T47D (cell line): ENCODE data around the gene FCMR.
"Not testable (repeated sequence)": the region's sequence is repeated elsewhere in the genome, so short reads cannot be mapped to it uniquely, and the experiment has no call there.

Source experiments
- DNase-seq, 2 experiments: peaks; one replicate each; pipeline versions ENCODE4 v3.0.0 to v3.0.0-alpha.2; 2011 to 2012; ENCODE audit warnings: low read depth in 1 of 2, low spot score in 1 of 2
- JUND ChIP-seq: IDR thresholded peaks from 2 replicates; pipeline ENCODE4 v1.6.1; 2012; ENCODE audit warnings: low read depth
- in situ Hi-C: cut with HindIII; loops from 2 replicates; pipeline ENCODE4 v1.10.0; 2016; ENCODE audit warnings: low sequenced_read_pairs, low pct_unique_long_range_greater_than_20kb

FCMR gene

DNA sequence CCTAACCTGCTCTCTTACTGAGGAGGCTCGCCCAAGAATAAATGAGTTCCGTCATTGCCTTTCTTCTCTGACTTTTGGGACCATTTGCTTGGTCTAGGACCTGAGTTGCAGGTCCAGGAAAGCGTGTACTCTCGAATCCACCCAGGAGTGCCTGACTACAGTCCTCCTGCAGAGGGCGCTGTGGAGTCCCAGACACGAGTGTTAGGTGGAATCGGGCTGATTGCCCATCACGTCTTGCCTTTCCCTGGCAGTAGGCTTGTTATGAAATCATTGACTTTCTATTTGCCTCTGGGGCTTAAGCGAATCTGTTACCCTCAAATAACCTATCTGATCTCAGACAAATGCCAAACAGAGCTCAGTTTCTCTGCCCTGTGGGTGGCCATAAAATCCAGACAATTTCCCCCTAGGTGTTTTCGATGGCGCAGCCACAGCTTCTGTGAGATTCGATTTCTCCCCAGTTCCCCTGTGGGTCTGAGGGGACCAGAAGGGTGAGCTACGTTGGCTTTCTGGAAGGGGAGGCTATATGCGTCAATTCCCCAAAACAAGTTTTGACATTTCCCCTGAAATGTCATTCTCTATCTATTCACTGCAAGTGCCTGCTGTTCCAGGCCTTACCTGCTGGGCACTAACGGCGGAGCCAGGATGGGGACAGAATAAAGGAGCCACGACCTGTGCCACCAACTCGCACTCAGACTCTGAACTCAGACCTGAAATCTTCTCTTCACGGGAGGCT, 56.6 kb downstream of the FCMR start, which contains the start of gene IL20:
Gene IL20, plus strand, starts transcription at position 685 of the 733 bp plus-strand sequence. CDS start 230 bp downstream, outside the sequence.
- no peak for TF ChIP-seq JUND
- in situ Hi-C loops: no loop called here
- peak; percentile 26 to 92 for DNase-seq

DNA sequence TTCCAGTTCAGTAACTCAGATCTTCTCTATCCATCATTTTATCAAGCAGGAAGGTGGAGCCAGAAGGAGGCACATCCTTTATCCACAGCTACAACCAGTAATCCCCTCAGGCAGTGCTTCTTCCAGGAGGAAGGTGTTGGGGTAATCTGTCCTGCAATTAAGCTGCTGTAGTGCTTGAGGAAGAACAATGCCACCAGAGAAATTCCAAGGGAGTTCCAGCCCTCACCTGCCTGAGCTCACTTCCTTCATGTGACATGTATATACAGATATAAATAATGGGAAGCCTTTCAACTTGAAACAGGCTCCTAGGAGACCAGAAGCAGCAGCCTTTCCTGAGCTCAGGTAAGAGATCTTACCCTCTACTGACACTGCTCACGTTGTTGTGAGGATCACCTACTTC, 58.5 kb downstream of the FCMR start:
- no peak for TF ChIP-seq JUND
- DNase-seq: no peak
- in situ Hi-C loops: no loop called here

DNA sequence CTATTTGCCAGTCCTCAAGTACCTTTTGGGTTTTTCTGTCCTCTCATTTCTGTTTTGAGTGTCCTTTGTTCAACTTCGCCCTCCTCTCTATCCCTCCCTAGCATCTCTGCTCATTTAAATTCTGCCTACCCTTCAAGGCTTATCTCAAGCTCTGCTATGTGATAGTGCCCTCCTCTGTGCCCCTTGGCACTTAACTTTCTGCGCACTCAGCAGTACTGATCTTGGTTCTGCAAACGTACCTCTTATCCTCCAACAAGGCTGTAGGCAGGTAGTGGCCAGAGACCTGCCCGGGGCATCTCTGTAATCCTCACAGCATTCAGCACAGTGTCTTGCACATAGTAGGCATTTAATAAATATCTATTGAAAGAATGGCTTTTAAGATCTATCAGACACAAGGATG, 61.6 kb downstream of the FCMR start:
- TF ChIP-seq JUND: no peak
- no peak for DNase-seq
- in situ Hi-C loops: no loop called here

DNA sequence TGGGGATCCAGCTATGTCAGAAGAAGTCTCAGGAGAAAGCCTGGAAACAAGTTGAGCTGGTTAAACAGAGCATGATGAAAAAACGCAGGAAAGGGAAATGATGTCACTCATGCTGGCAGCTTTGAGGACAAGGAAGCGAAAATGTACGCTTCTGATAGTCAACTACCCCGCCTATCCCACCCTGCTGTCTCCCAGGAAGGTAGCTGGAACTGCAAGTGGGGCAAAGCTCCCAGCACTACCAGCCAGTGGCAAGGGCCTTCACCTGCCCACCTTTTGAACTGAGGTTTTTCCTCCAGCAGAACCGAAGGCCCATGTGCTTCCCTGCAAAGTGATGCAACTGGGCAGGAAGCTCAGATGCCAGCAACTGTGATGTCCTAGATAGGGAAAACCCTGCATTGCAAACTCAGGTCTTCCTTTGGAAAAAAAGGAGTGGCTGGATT, 62.6 kb downstream of the FCMR start:
- in situ Hi-C loops: no loop called here
- no peak for TF ChIP-seq JUND
- peak in 1 of 2 experiments; percentile 54 for DNase-seq

DNA sequence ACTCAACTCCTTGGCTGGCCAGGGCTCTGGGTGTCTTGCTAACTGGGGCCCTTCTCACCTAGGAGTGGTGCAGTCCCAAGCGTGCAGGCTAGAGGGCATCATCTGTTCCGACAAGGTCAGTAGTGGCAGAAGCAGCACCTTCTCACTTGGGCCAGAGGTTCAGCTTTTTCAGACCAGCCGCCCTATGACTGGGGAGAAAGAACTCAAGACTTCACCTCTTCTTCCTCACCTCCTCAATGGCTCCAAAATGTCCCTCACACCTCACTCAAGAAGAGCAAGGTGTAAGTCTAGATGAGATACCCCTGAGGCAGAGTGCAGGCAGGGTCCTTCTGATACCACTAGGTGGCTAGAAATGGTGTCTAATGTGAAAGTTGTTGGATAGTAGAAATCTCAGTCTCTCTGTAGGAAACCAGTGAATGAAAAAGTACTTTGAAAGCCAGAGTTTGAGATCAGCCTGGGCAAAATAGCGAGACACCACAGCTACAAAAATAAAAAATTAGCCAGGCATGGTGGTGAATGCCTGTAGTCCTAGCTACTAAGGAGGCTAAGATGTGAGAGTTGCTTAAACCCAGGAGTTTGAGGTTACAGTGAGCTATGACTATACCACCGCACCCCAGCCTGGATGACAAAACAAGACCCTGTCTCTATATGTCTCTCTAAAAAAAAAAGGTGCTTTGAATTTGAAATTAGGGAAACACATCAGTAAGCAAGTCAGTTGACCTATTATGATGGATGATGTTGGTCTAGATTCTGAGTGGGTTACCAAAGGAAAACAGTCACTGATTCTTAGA, 64.9 kb downstream of the FCMR start:
- TF ChIP-seq JUND: no peak
- in situ Hi-C loops: no loop called here
- no peak for DNase-seq

DNA sequence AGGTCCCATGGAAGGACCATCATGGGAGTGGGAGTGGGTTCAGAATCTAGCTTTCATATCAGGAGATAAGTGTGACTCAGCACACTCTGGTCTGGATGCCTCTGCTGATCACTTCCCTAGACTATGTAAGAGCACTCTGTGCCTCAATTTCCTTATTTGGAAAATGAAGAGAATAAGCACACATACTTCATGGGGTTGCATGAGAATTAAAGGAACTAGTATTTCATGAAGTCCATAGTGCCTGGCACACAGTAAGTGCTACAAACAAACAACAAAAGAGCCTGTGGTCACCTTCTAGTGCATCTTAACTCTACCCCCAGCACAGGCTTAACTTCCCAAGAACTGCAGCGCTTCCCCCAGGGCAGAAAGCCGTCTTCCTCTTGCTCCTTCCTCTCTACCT, 65.9 kb downstream of the FCMR start:
- DNase-seq: no peak
- in situ Hi-C loops: no loop called here
- no peak for TF ChIP-seq JUND

DNA sequence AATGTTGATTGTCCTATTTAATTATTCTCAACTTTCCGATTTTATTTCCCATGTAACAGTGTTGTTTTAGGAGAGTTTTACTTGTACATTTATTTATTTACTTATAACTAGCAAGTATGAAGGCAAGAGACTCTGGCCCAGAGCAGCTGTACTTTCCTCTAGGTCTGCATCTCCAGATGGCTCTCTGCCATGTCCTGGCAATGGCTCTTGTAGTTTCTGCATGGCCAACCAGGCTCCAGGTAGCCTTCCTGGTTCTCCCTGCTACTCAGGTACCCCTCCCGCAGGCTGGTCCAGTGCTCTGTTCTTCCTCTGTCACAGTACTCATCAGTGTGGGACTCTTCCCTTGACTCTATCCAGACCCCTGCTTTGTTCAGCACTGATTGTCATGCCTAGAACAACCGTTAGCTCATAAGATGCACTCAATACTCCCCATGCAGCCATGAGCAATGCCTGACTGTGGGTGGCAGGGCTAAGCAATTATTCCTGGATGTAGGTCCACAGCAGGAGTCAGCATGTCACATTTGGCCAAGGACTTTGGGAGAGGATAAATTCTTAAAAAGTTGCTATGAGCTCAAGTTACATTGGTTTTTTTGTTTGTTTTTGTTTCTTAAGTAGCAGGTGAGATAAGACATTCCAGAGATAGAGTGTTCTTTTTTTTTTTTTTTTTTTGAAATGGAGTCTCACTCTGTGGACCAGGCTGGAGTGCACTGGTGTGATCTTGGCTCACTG, 67.2 kb downstream of the FCMR start:
- in situ Hi-C loops: no loop called here

DNA sequence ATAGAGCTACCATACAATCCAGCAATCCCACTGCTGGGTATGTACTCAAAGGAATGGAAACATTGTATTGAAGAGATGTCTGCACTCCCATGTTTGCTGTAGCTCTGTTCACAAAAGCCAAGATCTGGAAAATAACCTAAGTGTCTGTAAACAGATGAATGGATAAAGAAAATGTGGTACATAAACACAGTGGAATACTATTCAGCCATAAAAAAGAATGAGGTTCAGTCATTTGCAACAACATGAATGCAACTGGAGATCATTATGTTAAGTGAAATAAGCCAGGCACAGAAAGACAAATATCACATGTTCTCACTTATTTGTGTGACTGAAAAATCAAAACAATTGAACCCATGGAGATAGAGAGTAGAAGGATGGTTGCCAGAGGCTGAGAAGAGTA, 68.0 kb downstream of the FCMR start:
- DNase-seq, in situ Hi-C loops: not testable (repeated sequence)

More for the DNA sequence above, 67.2 kb downstream of the FCMR start:
- no peak for DNase-seq
- TF ChIP-seq JUND: no peak
